Measurements from ENCODE around the gene SH2D7.

Gene SH2D7

DNA sequence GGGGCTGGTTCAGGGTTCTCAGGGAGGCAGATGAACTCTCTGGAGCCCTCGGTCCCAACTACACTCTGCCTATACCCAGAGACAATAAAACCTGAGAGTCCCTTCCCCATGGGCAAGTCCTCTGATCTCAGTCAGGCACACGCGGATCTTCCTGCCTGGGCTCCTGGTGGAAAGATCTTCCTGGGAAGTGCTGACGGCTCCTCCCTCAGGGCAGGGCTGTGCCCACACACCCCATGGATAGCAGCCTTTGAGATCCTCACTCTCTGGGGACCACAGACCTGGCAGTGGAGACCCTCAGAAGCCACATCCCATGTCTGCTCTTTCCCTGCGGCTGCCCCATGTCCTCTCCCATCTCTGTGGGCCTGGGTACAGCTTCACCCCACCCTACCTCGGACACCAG, 10.4 kb downstream of the SH2D7 start:
- Histone ChIP-seq H3K36me3 (ENCODE audit: insufficient read depth, low read length) (no peaks in the 10 kb centered on the region), H3K79me2 (ENCODE audit: insufficient read depth, low read length) (no peaks in the 10 kb centered on the region), H3F3A (ENCODE audit: low read depth) (no peaks in the 10 kb centered on the region), H3K9me2 (replicated peaks; ENCODE audit: low read depth, low read length) (no peaks in the 10 kb centered on the region), H2AFZ (ENCODE audit: low read length) (no peak overlapping the region), H3K9me3 (ENCODE audit: insufficient read depth, low read depth, low read length) (no peaks in the 10 kb centered on the region), H3K27me3 (ENCODE audit: insufficient read depth, low read length, poor library complexity, severe bottlenecking) (no peaks in the 10 kb centered on the region), H3K4me2 (ENCODE audit: low read depth, low read length, poor library complexity, severe bottlenecking) (no peak overlapping the region), H3K4me1 (ENCODE audit: insufficient read depth, low read length, poor library complexity, severe bottlenecking) (peaks cover 37% of the 10 kb centered on the region), H4K20me1 (ENCODE audit: insufficient read depth, low read length, poor library complexity, severe bottlenecking) (no peaks in the 10 kb centered on the region), H3K9ac (ENCODE audit: low read depth, low read length, poor library complexity, severe bottlenecking) (peak overlapping the region; percentile 53), H3K4me3 (ENCODE audit: low read length, poor library complexity, severe bottlenecking) (no peak overlapping the region)
- TF ChIP-seq, protein P1, sequence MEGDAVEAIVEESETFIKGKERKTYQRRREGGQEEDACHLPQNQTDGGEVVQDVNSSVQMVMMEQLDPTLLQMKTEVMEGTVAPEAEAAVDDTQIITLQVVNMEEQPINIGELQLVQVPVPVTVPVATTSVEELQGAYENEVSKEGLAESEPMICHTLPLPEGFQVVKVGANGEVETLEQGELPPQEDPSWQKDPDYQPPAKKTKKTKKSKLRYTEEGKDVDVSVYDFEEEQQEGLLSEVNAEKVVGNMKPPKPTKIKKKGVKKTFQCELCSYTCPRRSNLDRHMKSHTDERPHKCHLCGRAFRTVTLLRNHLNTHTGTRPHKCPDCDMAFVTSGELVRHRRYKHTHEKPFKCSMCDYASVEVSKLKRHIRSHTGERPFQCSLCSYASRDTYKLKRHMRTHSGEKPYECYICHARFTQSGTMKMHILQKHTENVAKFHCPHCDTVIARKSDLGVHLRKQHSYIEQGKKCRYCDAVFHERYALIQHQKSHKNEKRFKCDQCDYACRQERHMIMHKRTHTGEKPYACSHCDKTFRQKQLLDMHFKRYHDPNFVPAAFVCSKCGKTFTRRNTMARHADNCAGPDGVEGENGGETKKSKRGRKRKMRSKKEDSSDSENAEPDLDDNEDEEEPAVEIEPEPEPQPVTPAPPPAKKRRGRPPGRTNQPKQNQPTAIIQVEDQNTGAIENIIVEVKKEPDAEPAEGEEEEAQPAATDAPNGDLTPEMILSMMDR (conservative IDR thresholded peaks at IDR 0.05; ENCODE audit: low read length): no peak
- no peak for TF ChIP-seq EZH2phosphoT487 (IDR thresholded peaks at IDR 0.05; ENCODE audit: borderline replicate concordance)

- H3K27me3 ChIP-seq (ENCODE audit: insufficient read depth, low read length, poor library complexity, severe bottlenecking): no peaks in the 10 kb centered on the region
- no peak overlapping the region for H3K4me3 ChIP-seq (ENCODE audit: low read length, poor library complexity, severe bottlenecking)
- no peaks in the 10 kb centered on the region for H3K36me3 ChIP-seq (ENCODE audit: insufficient read depth, low read length)
- peak overlapping the region; percentile 18 for H3K4me2 ChIP-seq (ENCODE audit: low read depth, low read length, poor library complexity, severe bottlenecking)
- H3K79me2 ChIP-seq (ENCODE audit: insufficient read depth, low read length): no peaks in the 10 kb centered on the region
- H3K9me2 ChIP-seq (replicated peaks; ENCODE audit: low read depth, low read length): no peaks in the 10 kb centered on the region
- H4K20me1 ChIP-seq (ENCODE audit: insufficient read depth, low read length, poor library complexity, severe bottlenecking): no peaks in the 10 kb centered on the region
- no peak for TF ChIP-seq EZH2phosphoT487 (IDR thresholded peaks at IDR 0.05; ENCODE audit: borderline replicate concordance)
- TF ChIP-seq, protein P1 (conservative IDR thresholded peaks at IDR 0.05; ENCODE audit: low read length): no peak
- H2AFZ ChIP-seq (ENCODE audit: low read length): no peak overlapping the region
- peaks cover 37% of the 10 kb centered on the region for H3K4me1 ChIP-seq (ENCODE audit: insufficient read depth, low read length, poor library complexity, severe bottlenecking)
- H3K9ac ChIP-seq (ENCODE audit: low read depth, low read length, poor library complexity, severe bottlenecking): peak overlapping the region; percentile 53
- no peaks in the 10 kb centered on the region for H3K9me3 ChIP-seq (ENCODE audit: insufficient read depth, low read depth, low read length)
- H3F3A ChIP-seq (ENCODE audit: low read depth): no peaks in the 10 kb centered on the region
Observed at GRCh38 chr15:78103406-78104118, 11.2 kb downstream of the SH2D7 start.

GRCh38 chr15:78104119-78104479, 11.7 kb downstream of the SH2D7 start:
- no peaks in the 10 kb centered on the region for H3K79me2 ChIP-seq (ENCODE audit: insufficient read depth, low read length)
- no peaks in the 10 kb centered on the region for H4K20me1 ChIP-seq (ENCODE audit: insufficient read depth, low read length, poor library complexity, severe bottlenecking)
- H3K4me1 ChIP-seq (ENCODE audit: insufficient read depth, low read length, poor library complexity, severe bottlenecking): peaks cover 37% of the 10 kb centered on the region
- H3F3A ChIP-seq (ENCODE audit: low read depth): no peaks in the 10 kb centered on the region
- H3K36me3 ChIP-seq (ENCODE audit: insufficient read depth, low read length): no peaks in the 10 kb centered on the region
- no peaks in the 10 kb centered on the region for H3K9me2 ChIP-seq (replicated peaks; ENCODE audit: low read depth, low read length)
- no peaks in the 10 kb centered on the region for H3K27me3 ChIP-seq (ENCODE audit: insufficient read depth, low read length, poor library complexity, severe bottlenecking)
- no peak for TF ChIP-seq EZH2phosphoT487 (IDR thresholded peaks at IDR 0.05; ENCODE audit: borderline replicate concordance)
- TF ChIP-seq, protein P1 (conservative IDR thresholded peaks at IDR 0.05; ENCODE audit: low read length): no peak
- H3K9ac ChIP-seq (ENCODE audit: low read depth, low read length, poor library complexity, severe bottlenecking): no peak overlapping the region
- no peak overlapping the region for H3K4me3 ChIP-seq (ENCODE audit: low read length, poor library complexity, severe bottlenecking)
- H3K9me3 ChIP-seq (ENCODE audit: insufficient read depth, low read depth, low read length): no peaks in the 10 kb centered on the region
- H2AFZ ChIP-seq (ENCODE audit: low read length): no peak overlapping the region
- peak overlapping the region; percentile 18 for H3K4me2 ChIP-seq (ENCODE audit: low read depth, low read length, poor library complexity, severe bottlenecking)
